GM18867 (cell line): ENCODE results near the gene MAPK1IP1L.
A peak's percentile ranks its signal among the peaks of the same experiment; 100 is the strongest.
"Not testable (repeated sequence)": the region's sequence is repeated elsewhere in the genome, so short reads cannot be mapped to it uniquely, and the experiment has no call there.

Experiments
- ATAC-seq: cut with Tn5 transposase; IDR thresholded peaks from one replicate; pipeline ENCODE4 v1.9.1; 2021; ENCODE audit warnings: mild to moderate bottlenecking, moderate library complexity; ENCODE audit not compliant: unreplicated experiment

MAPK1IP1L gene

GRCh38 chr14:55051423-55052268, at the start of gene MAPK1IP1L:
Gene MAPK1IP1L, plus strand, starts transcription at chr14:55051647. Its CDS starts 10,037 bp downstream, at chr14:55061684.
- peak; percentile 88 for ATAC-seq

GRCh38 chr14:55005071-55005470, 46.4 kb upstream of the MAPK1IP1L start:
- ATAC-seq = no peak

GRCh38 chr14:55015006-55015405, 36.4 kb upstream of the MAPK1IP1L start:
- no peak for ATAC-seq

- ATAC-seq = no peak
These were observed 31.4 kb upstream of the MAPK1IP1L start for GRCh38 chr14:55019968-55020554.

- ATAC-seq = not testable (repeated sequence)
These were observed 27.1 kb upstream of the MAPK1IP1L start for GRCh38 chr14:55024365-55024764.

GRCh38 chr14:55025948-55026347, 25.5 kb upstream of the MAPK1IP1L start:
- no peak for ATAC-seq

GRCh38 chr14:55026441-55026792, 25.0 kb upstream of the MAPK1IP1L start:
- no peak for ATAC-seq

GRCh38 chr14:55026793-55027561, 24.5 kb upstream of the MAPK1IP1L start, which contains the start of the genes SOCS4 and WDHD1:
Gene SOCS4, plus strand, starts transcription at chr14:55027236. Its CDS starts 15,806 bp downstream, at chr14:55043042.
Gene WDHD1, minus strand, starts transcription at chr14:55027099. Its CDS starts 312 bp downstream, at chr14:55026787.
- ATAC-seq = peak; percentile 91

- ATAC-seq = no peak
These were observed 23.4 kb upstream of the MAPK1IP1L start for GRCh38 chr14:55028066-55028465.

- ATAC-seq = no peak
These were observed 23.0 kb upstream of the MAPK1IP1L start for GRCh38 chr14:55028476-55028875.

GRCh38 chr14:55031190-55031589, 20.3 kb upstream of the MAPK1IP1L start:
- no peak for ATAC-seq

GRCh38 chr14:55037995-55038394, 13.5 kb upstream of the MAPK1IP1L start:
- not testable (repeated sequence) for ATAC-seq

GRCh38 chr14:55038708-55039107, 12.7 kb upstream of the MAPK1IP1L start:
- no peak for ATAC-seq

- no peak for ATAC-seq
These were observed 7.9 kb upstream of the MAPK1IP1L start for GRCh38 chr14:55043528-55043927.

- no peak for ATAC-seq
These were observed 6.4 kb upstream of the MAPK1IP1L start for GRCh38 chr14:55045087-55045486.

GRCh38 chr14:55047301-55048053, 4.0 kb upstream of the MAPK1IP1L start:
- ATAC-seq = no peak

- no peak for ATAC-seq
These were observed 2.5 kb upstream of the MAPK1IP1L start for GRCh38 chr14:55048900-55049436.

- peak; percentile 32 for ATAC-seq
These were observed 353 bp upstream of the MAPK1IP1L start for GRCh38 chr14:55051165-55051422.

- ATAC-seq = no peak
These were observed 953 bp downstream of the MAPK1IP1L start for GRCh38 chr14:55052269-55052930.

- ATAC-seq = no peak
These were observed 1.6 kb downstream of the MAPK1IP1L start for GRCh38 chr14:55053018-55053417.
